Caco-2 (cell line): Measurements from ENCODE around the gene OPA1. TPM values are rescaled to one million over a fixed set of nuclear protein-coding genes. Genes with fewer than 3 reads are reported as not detected.
A peak's percentile ranks its signal among the peaks of the same experiment; 100 is the strongest.

Experiments
- BruUV-seq: library from RNA; stranded (reverse); fragments of 400-500 nt; replicated peaks from 2 replicates; lab custom pipeline; 2021; lab: Mats Ljungman, UMichigan
- CTCF ChIA-PET: fragments of 300-600 bp; sonication (Branson Sonifier 250); formaldehyde crosslinking; loops from one replicate; lab custom pipeline; 2022; ENCODE audit warnings: antibody characterized with exemption; lab: Charles Lee
- POLR2A ChIA-PET: fragments of 300-600 bp; sonication (Branson Sonifier 250); formaldehyde crosslinking; loops from one replicate; lab custom pipeline; 2022; ENCODE audit warnings: antibody characterized with exemption; lab: Charles Lee
- DNase-seq, 2 experiments: peaks; one replicate each; pipeline versions ENCODE4 v3.0.0 to v3.0.0-alpha.2; 2020 to 2022
- H3K27me3 ChIP-seq: replicated peaks from 2 replicates; pipeline ENCODE4 v1.6.0; 2011; ENCODE audit warnings: low read length; ENCODE audit not compliant: control insufficient read depth, insufficient read depth
- H3K36me3 ChIP-seq: 2 replicates; pipeline ENCODE4 v1.5.1; 2011; ENCODE audit warnings: low read length; ENCODE audit not compliant: control insufficient read depth, insufficient read depth
- H3K4me1 ChIP-seq: fragments of 250-450 bp; sonication (Bioruptor Pico); 2 replicates; pipeline ENCODE4 v1.5.1; 2020; ENCODE audit warnings: mild to moderate bottlenecking
- H3K4me3 ChIP-seq: 2 replicates; pipeline ENCODE4 v1.5.1; 2011; ENCODE audit warnings: low read depth, mild to moderate bottlenecking, control low read depth, low read length
- H3K9me3 ChIP-seq: fragments of 250-450 bp; sonication (Bioruptor Pico); 2 replicates; pipeline ENCODE4 v1.5.1; 2020; ENCODE audit warnings: mild to moderate bottlenecking, moderate library complexity
- H3K27ac Mint-ChIP-seq: one replicate; pipeline ENCODE4 v1.8.0; 2022; ENCODE audit warnings: mixed read lengths; ENCODE audit not compliant: unreplicated experiment
- H3K27me3 Mint-ChIP-seq: one replicate; pipeline ENCODE4 v1.8.0; 2022; ENCODE audit warnings: mixed read lengths; ENCODE audit not compliant: insufficient read depth, unreplicated experiment
- H3K36me3 Mint-ChIP-seq: one replicate; pipeline ENCODE4 v1.8.0; 2022; ENCODE audit warnings: mild to moderate bottlenecking, mixed read lengths; ENCODE audit not compliant: insufficient read depth, unreplicated experiment
- H3K4me1 Mint-ChIP-seq: one replicate; pipeline ENCODE4 v1.8.0; 2022; ENCODE audit warnings: low read depth, mixed read lengths; ENCODE audit not compliant: unreplicated experiment
- H3K4me3 Mint-ChIP-seq: one replicate; pipeline ENCODE4 v1.8.0; 2022; ENCODE audit warnings: mild to moderate bottlenecking, moderate library complexity, mixed read lengths; ENCODE audit not compliant: unreplicated experiment
- H3K9me3 Mint-ChIP-seq: one replicate; pipeline ENCODE4 v1.8.0; 2022; ENCODE audit warnings: mixed read lengths; ENCODE audit not compliant: unreplicated experiment
- CTCF ChIP-seq, 2 experiments: fragments of 200-600 bp in 1 of 2; IDR thresholded peaks; 1 replicate in 1 of 2; 2 replicates in 1 of 2; pipeline versions ENCODE4 v1.5.1 to v1.8.0; 2011 to 2022; ENCODE audit warnings: antibody characterized with exemption in 1 of 2, control low read depth in 1 of 2, inconsistent platforms in 1 of 2, low read depth in 1 of 2, low read length in 1 of 2, mild to moderate bottlenecking in 1 of 2, moderate library complexity in 1 of 2; ENCODE audit not compliant: insufficient read depth in 1 of 2, severe bottlenecking in 1 of 2, unreplicated experiment in 1 of 2
- intact Hi-C: fragments of 100-400 bp; cut with micrococcal nuclease; formaldehyde crosslinking; loops from one replicate; pipeline ENCODE4 v1.10.0; 2022; ENCODE audit not compliant: unreplicated experiment
- total RNA-seq: library from RNA; stranded (reverse); gene quantifications from 2 replicates; pipeline ENCODE4 v1.2.3, GENCODE V29; 2022

OPA1 gene
- total RNA-seq, 1 experiment from 2014 or later: 61.4 TPM

DNA sequence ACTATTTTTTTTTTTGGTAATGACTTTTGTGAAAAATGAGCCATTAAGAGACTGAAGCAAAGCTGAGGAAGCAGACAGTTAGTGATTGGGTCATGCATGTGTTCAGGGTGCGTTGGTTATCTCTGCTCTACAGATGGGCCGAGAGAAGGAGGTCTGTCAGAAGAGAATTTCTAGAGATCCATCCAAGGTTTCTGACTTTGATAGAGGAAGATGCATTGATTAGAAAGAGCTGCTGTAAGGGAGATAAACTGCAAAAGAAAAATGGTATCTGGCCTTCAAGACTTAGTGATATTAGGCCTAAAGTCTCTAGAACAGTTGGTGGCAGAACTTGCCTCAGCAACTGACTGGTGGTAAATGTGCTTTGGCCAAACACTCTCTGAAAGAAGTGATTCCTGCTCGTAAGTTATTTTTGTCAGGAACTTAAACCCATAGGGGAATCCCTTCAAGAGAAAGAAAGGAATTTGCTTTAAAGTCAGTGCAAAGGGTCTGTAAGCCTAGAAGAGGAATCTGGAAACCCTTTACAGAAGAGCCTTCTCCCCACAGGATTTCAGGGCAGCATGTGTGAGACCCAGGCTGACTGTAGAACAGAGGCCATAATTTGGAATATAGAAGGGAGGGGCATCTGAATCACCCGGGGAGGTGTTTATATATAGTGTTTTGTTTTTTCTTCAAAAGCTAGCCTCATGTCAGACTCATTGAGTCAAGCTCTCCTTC is 67.8 kb downstream of the OPA1 start:
- H3K36me3 Mint-ChIP-seq: peaks cover 63% of the 10 kb centered on the region
- no peaks in the 10 kb centered on the region for H3K9me3 ChIP-seq
- no peaks in the 10 kb centered on the region for H3K4me1 ChIP-seq
- no TSS peak for BruUV-seq
- intact Hi-C loops: loop anchor here (10.0 kb wide), 1 partner anchor 254 kb away; no protein-coding TSS in a partner anchor
- no peaks in the 10 kb centered on the region for H3K27me3 Mint-ChIP-seq
- H3K4me3 Mint-ChIP-seq: no peak overlapping the region
- H3K36me3 ChIP-seq: no peaks in the 10 kb centered on the region
- no peak for TF ChIP-seq CTCF (IDR thresholded peaks at IDR 0.05; ENCODE audit: insufficient read depth in 1 of 2, low read depth in 1 of 2, low read length in 1 of 2, severe bottlenecking in 1 of 2, unreplicated experiment in 1 of 2)
- no peak overlapping the region for H3K27ac Mint-ChIP-seq
- H3K9me3 Mint-ChIP-seq: no peaks in the 10 kb centered on the region
- POLR2A ChIA-PET: no interaction called here
- no peaks in the 10 kb centered on the region for H3K27me3 ChIP-seq
- no peaks in the 10 kb centered on the region for H3K4me1 Mint-ChIP-seq
- CTCF ChIA-PET: no interaction called here
- no peak for DNase-seq
- H3K4me3 ChIP-seq: no peak overlapping the region

DNA sequence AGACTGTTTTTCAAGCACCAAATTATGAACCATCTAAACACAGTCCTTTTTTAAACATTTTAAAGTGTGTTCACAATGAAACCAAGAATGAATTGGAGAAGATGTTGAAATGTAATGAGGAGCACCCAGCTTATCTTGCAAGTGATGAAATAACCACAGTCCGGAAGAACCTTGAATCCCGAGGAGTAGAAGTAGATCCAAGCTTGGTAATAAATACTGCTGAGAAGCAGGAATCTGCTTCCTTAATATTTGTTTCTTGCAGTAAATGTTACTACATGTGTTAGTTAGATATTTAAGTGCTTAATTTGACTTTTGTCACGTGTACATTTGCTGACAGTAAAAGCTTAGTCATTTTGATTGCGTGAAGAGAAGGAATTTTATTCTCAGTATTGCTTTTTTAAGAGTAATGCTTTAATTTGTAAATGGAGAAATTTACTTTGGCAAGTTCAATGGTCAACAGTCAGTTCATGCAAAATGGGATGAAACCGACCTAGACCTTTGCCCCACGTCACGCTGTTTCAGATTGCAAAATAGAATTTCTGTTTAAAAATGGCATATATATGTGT is 69.8 kb downstream of the OPA1 start:
- ChIA-PET CTCF (interaction anchor here (1.0 kb wide), 1 partner anchor 653 kb away, joined by 3 read pairs; no protein-coding TSS in a partner anchor), POLR2A (no interaction called here)
- intact Hi-C loops: loop anchor here (10.0 kb wide), 1 partner anchor 252 kb away; no protein-coding TSS in a partner anchor
- H3K9me3 Mint-ChIP-seq: no peaks in the 10 kb centered on the region
- H3K27me3 Mint-ChIP-seq: no peaks in the 10 kb centered on the region
- H3K4me3 Mint-ChIP-seq: no peak overlapping the region
- no TSS peak for BruUV-seq
- no peak overlapping the region for H3K27ac Mint-ChIP-seq
- Histone ChIP-seq H3K9me3 (no peaks in the 10 kb centered on the region), H3K36me3 (no peaks in the 10 kb centered on the region), H3K27me3 (no peaks in the 10 kb centered on the region), H3K4me3 (no peak overlapping the region), H3K4me1 (no peaks in the 10 kb centered on the region)
- TF ChIP-seq CTCF (IDR thresholded peaks at IDR 0.05; ENCODE audit: insufficient read depth in 1 of 2, low read depth in 1 of 2, low read length in 1 of 2, severe bottlenecking in 1 of 2, unreplicated experiment in 1 of 2): no peak
- H3K36me3 Mint-ChIP-seq: peaks cover 53% of the 10 kb centered on the region
- no peak for DNase-seq
- no peaks in the 10 kb centered on the region for H3K4me1 Mint-ChIP-seq

DNA sequence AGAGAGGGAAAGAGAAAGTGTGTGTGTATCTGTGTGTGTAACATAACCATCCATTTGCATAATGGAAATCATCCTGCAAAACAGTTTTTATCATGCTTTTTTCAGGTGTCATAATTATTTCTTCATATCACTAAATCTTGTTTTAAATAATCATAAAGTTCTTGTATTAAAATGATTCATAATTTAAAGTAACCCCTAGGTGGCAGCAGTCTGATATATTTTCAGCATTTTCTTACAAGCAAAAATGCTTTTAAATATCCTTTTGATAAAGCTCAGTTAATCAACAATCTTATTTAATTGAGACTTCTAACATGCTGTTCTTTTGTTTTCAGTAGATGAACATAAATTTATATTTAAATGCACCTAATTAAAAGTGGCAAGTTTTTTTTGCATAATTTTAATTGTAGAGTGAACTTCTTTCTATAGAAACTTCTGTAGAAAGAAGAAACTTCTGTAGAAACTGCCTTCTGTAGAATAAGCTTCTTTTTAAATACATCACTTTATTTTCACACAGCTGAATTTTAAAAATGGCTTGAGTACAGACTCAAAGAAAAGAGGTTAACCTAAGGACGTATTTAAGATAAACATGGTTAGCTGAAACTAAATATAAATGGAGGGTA is 72.5 kb downstream of the OPA1 start:
- intact Hi-C loops: loop anchor here (1.0 to 10.0 kb wide), 4 partner anchors 109 to 650 kb away; no protein-coding TSS in a partner anchor
- DNase-seq: peak in 1 of 2 experiments; percentile 6
- Mint-ChIP-seq H3K4me1 (no peaks in the 10 kb centered on the region), H3K9me3 (no peaks in the 10 kb centered on the region), H3K4me3 (no peak overlapping the region), H3K27ac (no peak overlapping the region), H3K36me3 (peaks cover 45% of the 10 kb centered on the region), H3K27me3 (no peaks in the 10 kb centered on the region)
- ChIA-PET CTCF (interaction anchor here (0.6 to 1.8 kb wide), 6 partner anchors 39 to 650 kb away, joined by 3 to 11 read pairs (median 6); no protein-coding TSS in a partner anchor), POLR2A (no interaction called here)
- no peak overlapping the region for H3K4me3 ChIP-seq
- no peaks in the 10 kb centered on the region for H3K9me3 ChIP-seq
- no TSS peak for BruUV-seq
- TF ChIP-seq CTCF (IDR thresholded peaks at IDR 0.05; ENCODE audit: insufficient read depth in 1 of 2, low read depth in 1 of 2, low read length in 1 of 2, severe bottlenecking in 1 of 2, unreplicated experiment in 1 of 2): peak in 1 of 2 experiments; percentile 53
- H3K27me3 ChIP-seq: no peaks in the 10 kb centered on the region
- H3K4me1 ChIP-seq: no peaks in the 10 kb centered on the region
- H3K36me3 ChIP-seq: no peaks in the 10 kb centered on the region
